ENCODE data around the gene PNPLA6.

PNPLA6 gene

DNA sequence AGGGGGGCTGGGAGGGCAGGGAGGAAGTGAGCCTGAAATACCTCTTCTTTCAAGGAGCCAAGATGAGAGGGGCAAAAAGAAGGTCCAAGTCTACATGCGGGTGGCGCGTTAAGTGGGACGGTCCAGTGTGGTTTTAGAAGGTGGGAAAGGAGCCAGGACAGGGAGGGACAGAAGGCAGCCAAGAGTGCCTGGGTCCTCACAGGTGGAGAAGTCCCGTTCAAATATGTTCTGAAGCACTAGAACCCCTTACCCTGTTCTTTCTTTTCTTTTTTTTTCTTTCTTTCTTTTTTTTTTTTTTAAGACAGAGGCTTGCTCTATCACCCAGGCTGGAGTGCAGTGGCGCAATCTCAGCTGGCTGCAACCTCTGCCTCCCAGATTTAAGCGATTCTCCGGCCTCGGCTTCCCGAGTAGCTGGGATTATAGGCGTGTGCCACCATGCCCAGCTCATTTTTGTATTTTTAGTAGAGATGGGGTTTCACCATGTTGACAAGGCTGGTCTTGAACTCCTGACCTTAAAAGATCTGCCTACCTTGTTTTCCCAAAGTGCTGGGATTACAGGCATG lies 67.5 kb downstream of the PNPLA6 start:
- DNase-seq: no peak

DNA sequence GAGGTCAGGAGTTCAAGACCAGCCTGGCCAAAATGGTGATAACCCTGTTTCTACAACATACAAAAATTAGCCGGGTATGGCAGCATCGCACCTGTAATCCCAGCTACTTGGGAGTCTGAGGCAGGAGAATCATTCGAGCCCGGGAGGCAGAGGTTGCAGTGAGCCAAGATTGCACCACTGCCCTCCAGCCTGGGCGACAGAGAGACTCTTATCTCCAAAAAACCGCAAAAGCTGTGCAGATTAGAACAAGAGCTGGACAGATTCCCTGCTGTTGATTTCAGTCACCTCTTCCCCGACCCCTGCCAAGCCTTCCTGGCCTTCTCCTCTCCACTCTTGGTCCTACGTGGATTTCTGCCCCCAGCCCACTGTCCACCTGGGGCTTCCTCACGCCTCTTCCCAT lies 68.4 kb downstream of the PNPLA6 start:
- DNase-seq: no peak

DNA sequence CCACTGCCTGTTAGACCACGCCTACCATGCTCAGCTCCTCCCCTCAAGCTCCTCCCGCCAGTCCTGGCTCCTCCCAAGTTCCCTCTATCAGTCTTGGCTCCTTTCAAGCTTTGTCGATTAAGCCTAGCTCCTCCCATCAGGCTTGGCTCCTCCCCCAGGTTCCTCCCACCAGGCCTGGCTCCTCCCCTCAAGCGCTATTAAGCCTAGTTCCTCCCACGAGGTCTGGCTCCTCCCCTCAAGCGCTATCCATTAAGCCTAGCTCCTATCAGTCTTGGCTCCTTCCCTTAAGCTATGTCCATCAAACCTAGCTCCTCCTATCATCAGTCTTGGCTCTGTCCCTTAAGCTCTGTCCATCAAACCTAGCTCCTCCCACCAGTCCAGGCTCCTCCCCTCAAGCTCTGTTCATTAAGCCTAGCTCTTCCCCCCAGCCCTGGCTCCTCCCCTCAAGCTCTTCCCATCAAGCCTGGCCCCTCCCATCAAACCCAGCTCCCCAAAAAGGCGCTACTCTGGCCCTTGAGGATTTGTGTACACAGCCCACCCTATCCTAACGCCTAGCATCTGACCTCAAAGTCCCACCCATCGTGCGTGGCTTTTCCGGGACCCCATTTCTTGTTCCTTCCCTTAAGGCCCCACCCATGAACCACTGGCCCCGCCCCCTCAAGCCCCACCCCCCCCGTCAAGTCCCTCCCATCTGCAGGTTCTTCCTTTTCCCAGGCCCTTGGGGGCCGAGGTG lies 70.1 kb downstream of the PNPLA6 start:
- no peak for DNase-seq

DNA sequence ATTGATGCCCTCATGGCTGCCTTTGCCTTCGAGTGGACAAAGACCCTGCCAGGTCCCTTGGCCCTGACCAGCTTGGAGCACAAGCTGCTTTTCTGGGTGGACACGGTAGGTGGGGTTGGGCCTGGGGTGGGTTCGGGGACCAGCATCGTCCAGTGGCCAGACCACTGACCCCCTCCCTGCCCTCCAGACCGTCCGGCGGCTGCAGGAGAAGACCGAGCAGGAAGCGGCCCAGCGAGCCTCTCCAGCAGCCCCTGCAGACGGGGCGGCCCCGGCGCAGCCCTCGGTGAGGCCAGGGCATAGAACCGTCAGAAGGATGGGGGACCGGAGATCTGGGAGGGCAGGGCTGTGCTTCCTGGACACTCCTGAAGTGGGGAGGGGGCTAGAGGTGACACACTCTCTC lies 70.8 kb downstream of the PNPLA6 start:
- no peak for DNase-seq

DNA sequence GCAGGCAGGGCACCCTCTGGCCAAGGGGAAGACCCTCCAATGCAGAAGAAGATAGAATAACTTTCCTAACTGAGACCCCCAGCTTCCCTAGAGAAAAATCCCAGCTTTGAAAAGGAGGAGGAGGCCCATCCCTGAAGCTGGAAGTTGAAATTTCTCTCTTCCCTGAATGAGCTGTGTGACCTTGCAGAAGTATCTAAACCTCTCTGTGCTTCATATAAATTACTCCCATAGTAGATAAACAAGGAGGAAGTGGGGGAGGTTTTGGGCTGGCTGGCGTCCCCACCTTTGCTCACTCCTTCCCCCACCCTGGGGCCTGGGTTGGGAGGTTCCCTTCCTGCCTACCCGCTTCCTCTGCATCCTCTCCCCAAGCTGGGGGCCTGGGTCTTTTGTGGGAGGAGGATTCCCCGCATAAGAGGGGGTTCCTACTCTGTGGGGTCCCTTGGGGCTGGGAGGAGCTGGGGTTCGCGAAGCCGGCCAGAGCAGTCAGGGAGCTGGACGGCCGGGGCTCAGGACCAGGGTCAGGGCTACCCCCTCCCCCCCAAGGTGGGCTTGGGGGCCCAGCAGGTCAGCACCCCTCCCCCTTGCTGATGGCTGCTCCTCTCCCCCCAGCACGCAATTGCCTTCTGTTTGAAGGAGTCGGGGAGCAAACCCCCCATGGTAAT lies 71.8 kb downstream of the PNPLA6 start:
- no peak for DNase-seq

DNA sequence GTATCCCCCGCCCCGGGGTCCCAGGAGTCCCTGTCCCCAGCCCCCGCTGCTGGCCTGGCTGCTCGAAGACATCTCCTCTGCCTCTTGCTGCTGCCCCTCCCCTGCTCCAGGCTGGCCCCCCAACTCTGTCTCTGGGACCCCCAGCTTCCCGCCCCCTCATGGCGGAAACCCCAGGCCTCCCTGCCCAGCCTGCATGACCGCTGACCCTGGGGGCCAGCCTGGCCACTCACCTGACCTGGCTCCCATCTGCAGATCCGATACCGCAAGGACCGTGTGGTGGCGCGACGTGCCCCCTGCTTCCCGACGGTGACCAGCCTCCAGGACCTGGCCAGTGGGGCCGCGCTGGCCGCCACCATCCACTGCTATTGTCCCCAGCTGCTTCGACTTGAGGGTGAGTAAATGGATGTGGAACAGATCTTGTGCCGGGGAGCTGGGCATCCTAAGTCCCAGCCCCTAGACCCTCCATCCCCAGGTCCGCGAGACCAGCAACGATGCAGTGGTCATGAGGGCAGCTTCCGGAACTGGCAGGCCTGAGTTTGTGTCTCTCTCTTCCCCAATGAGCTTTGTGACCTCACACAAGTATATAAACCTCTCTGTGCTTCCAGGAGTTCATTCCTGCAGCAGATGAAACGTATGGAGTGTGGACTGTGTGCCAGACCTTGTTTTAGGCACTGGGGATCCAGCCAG lies 72.5 kb downstream of the PNPLA6 start:
- DNase-seq: no peak

DNA sequence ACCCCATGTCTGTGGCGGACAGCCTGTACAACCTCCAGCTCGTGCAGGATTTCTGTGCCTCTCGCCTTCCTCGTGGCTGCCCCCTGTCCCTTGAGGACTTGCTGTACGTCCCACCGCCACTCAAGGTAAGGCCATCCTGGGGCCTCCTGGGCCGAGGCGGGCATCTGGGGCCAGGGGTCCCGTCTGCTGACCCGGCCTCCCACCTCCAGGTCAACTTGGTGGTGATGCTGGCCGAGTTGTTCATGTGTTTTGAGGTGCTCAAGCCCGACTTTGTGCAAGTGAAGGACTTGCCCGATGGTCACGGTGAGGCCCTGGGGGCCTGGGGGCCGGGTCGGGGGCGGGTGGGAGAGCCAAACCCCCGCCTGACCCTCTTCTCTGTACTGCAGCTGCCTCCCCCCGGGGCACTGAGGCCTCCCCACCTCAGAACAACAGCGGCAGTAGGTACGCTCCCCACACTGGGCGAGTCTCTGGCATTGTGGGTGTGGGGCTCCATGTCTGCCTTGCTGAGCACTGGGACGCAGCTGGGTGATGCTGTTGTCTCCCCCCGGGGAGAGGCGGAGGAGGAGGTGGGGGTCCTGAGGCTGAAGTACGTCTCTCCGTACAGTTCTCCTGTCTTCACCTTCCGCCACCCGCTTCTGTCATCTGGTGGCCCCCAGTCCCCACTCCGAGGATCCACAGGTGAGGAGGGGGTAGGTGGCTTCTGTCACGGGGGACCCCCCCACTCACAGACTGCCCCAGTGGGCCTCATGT lies 75.1 kb downstream of the PNPLA6 start:
- DNase-seq: no peak

All from NCI-H1105 treated with DMSO at 0.1 percent for 48 hours (cell line).